Vagina (tissue), 2 donors: ENCODE results near the gene CDH13. TPM values are rescaled to one million over a fixed set of nuclear protein-coding genes. Genes with fewer than 3 reads are reported as not detected.

Experiments
- DNase-seq, 2 donors: peaks; one replicate each; pipeline ENCODE4 v3.0.0-alpha.2; 2017; ENCODE audit errors: extremely low spot score in 2 of 2
- H3K27ac ChIP-seq: fragments of 200-600 bp; sonication (generic); one replicate; pipeline ENCODE4 v1.5.1; 2019
- H3K27me3 ChIP-seq: fragments of 200-600 bp; sonication (generic); one replicate; pipeline ENCODE4 v1.5.1; 2019
- H3K36me3 ChIP-seq, 2 donors: fragments of 200-600 bp; sonication (generic); one replicate each; pipeline ENCODE4 v1.5.1; 2017 to 2019
- H3K4me1 ChIP-seq: fragments of 200-600 bp; sonication (generic); one replicate; pipeline ENCODE4 v1.5.1; 2019
- H3K4me3 ChIP-seq, 2 donors: fragments of 200-600 bp; sonication (generic); 1 replicate in 1 of 2; 2 replicates in 1 of 2; pipeline ENCODE4 v1.5.1; 2016 to 2019
- H3K9me3 ChIP-seq: fragments of 200-600 bp; sonication (generic); one replicate; pipeline ENCODE4 v1.5.1; 2019
- POLR2A ChIP-seq, 2 donors: fragments of 450-650 bp; IDR thresholded peaks; one replicate each; pipeline ENCODE4 v1.6.1; 2017; ENCODE audit warnings: antibody characterized with exemption in 2 of 2, mild to moderate bottlenecking in 2 of 2, moderate library complexity in 2 of 2
- POLR2AphosphoS5 ChIP-seq, 2 donors: sonication (generic); formaldehyde crosslinking; IDR thresholded peaks; one replicate each; pipeline ENCODE4 v1.9.0; 2017; ENCODE audit warnings: antibody characterized with exemption in 2 of 2, mild to moderate bottlenecking in 2 of 2, low read depth in 1 of 2; ENCODE audit not compliant: insufficient read depth in 1 of 2
- intact Hi-C: fragments of 100-400 bp; cut with DNase I; formaldehyde crosslinking; loops from one replicate; pipeline ENCODE4 v1.15.1; 2023
- total RNA-seq: library from RNA; depleted of rRNA; stranded (reverse); fragments of >200 nt; gene quantifications from one replicate; pipeline ENCODE4 v1.2.3, GENCODE V29; 2016
- TF ChIP-seq, protein P1 (sequence below), 3 experiments: fragments of 450-650 bp in 2 of 3; fragments of 200-600 bp in 1 of 3; sonication (generic) in 1 of 3; IDR thresholded peaks; one replicate each; pipeline ENCODE4 v1.5.1; 2017 to 2019; ENCODE audit warnings: antibody characterized with exemption in 3 of 3, mild to moderate bottlenecking in 2 of 3, moderate library complexity in 2 of 3

Gene CDH13
- total RNA-seq, 1 donor from 2014 or later = 123 TPM

GRCh38 chr16:82660075-82660645, 33.4 kb downstream of the CDH13 start:
- H3K4me1 ChIP-seq = peaks cover 5% of the 10 kb centered on the region
- TF ChIP-seq POLR2AphosphoS5 (IDR thresholded peaks at IDR 0.05; ENCODE audit: insufficient read depth in 1 of 2, low read depth in 1 of 2) = no peak
- TF ChIP-seq POLR2A (IDR thresholded peaks at IDR 0.05) = no peak
- TF ChIP-seq, protein P1, sequence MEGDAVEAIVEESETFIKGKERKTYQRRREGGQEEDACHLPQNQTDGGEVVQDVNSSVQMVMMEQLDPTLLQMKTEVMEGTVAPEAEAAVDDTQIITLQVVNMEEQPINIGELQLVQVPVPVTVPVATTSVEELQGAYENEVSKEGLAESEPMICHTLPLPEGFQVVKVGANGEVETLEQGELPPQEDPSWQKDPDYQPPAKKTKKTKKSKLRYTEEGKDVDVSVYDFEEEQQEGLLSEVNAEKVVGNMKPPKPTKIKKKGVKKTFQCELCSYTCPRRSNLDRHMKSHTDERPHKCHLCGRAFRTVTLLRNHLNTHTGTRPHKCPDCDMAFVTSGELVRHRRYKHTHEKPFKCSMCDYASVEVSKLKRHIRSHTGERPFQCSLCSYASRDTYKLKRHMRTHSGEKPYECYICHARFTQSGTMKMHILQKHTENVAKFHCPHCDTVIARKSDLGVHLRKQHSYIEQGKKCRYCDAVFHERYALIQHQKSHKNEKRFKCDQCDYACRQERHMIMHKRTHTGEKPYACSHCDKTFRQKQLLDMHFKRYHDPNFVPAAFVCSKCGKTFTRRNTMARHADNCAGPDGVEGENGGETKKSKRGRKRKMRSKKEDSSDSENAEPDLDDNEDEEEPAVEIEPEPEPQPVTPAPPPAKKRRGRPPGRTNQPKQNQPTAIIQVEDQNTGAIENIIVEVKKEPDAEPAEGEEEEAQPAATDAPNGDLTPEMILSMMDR (IDR thresholded peaks at IDR 0.05) = no peak

DNA sequence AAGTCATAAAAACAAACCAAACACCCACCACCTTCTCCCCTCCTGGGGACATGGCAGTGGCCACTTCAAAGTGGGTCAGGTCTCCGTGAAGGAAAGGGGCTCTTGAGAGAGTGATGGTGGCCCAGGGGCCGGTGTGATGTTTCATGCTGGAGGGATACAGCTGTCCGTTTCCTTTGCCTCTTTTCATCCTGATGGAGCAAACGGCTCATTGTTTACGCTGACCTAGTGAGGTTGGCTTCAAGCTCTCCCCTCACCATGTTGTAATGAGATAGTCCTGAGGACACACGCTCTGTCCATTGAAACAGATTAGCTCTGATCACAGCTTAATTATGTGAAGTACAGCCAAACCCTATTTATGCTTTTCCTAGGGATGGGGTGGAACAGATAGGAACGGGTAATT, 34.2 kb downstream of the CDH13 start:
- no peaks in the 10 kb centered on the region for H3K27me3 ChIP-seq
- no peaks in the 10 kb centered on the region for H3K9me3 ChIP-seq
- H3K27ac ChIP-seq = no peak overlapping the region
- H3K4me3 ChIP-seq = no peak overlapping the region
- TF ChIP-seq, protein P1 (IDR thresholded peaks at IDR 0.05) = no peak
- no peak for TF ChIP-seq POLR2A (IDR thresholded peaks at IDR 0.05)
- no peak for TF ChIP-seq POLR2AphosphoS5 (IDR thresholded peaks at IDR 0.05; ENCODE audit: insufficient read depth in 1 of 2, low read depth in 1 of 2)
- no peaks in the 10 kb centered on the region for H3K4me1 ChIP-seq
- no peak for DNase-seq
- H3K36me3 ChIP-seq = no peaks in the 10 kb centered on the region
- intact Hi-C loops = no loop called here

More at GRCh38 chr16:82660075-82660645, 33.4 kb downstream of the CDH13 start:
- Histone ChIP-seq H3K27ac (no peak overlapping the region), H3K4me3 (no peak overlapping the region), H3K9me3 (no peaks in the 10 kb centered on the region), H3K27me3 (no peaks in the 10 kb centered on the region), H3K36me3 (no peaks in the 10 kb centered on the region)
- intact Hi-C loops = no loop called here
- DNase-seq = no peak

DNA sequence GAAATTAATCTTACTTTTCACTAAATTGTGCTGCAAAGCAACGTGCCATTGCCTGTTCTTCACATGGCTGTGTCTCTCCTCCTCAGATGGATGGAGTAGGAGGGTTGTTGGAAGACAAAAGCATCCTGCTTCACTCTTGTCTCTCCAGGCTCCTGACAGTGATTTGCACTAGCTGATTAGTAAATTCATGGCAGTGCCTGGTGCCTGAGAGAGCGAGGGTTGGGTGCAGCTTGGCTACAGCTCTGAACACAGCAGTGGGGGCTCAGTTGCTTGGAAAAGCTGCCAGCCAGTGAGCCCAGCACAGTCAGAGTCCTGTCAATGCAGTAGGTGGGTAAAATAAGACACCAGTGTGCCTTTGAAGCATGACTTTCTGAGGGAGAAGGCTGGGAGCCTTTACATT, 37.4 kb downstream of the CDH13 start:
- H3K36me3 ChIP-seq = no peaks in the 10 kb centered on the region
- H3K27me3 ChIP-seq = no peaks in the 10 kb centered on the region
- no peaks in the 10 kb centered on the region for H3K9me3 ChIP-seq
- no peak overlapping the region for H3K4me3 ChIP-seq
- no peak overlapping the region for H3K27ac ChIP-seq
- intact Hi-C loops = no loop called here
- no peak for DNase-seq
- H3K4me1 ChIP-seq = no peaks in the 10 kb centered on the region
- TF ChIP-seq, protein P1 (IDR thresholded peaks at IDR 0.05) = no peak
- no peak for TF ChIP-seq POLR2A (IDR thresholded peaks at IDR 0.05)
- no peak for TF ChIP-seq POLR2AphosphoS5 (IDR thresholded peaks at IDR 0.05; ENCODE audit: insufficient read depth in 1 of 2, low read depth in 1 of 2)

GRCh38 chr16:82665025-82665424, 38.3 kb downstream of the CDH13 start:
- Histone ChIP-seq H3K4me1 (no peaks in the 10 kb centered on the region), H3K36me3 (no peaks in the 10 kb centered on the region), H3K4me3 (no peak overlapping the region), H3K9me3 (no peaks in the 10 kb centered on the region), H3K27me3 (no peaks in the 10 kb centered on the region), H3K27ac (no peak overlapping the region)
- intact Hi-C loops = no loop called here
- no peak for DNase-seq
- TF ChIP-seq POLR2AphosphoS5 (IDR thresholded peaks at IDR 0.05; ENCODE audit: insufficient read depth in 1 of 2, low read depth in 1 of 2) (no peak), POLR2A (IDR thresholded peaks at IDR 0.05) (no peak)
- TF ChIP-seq, protein P1 (IDR thresholded peaks at IDR 0.05) = no peak

GRCh38 chr16:82667437-82667836, 40.7 kb downstream of the CDH13 start:
- Histone ChIP-seq H3K4me3 (no peak overlapping the region), H3K27me3 (no peaks in the 10 kb centered on the region), H3K4me1 (no peaks in the 10 kb centered on the region), H3K36me3 (no peaks in the 10 kb centered on the region), H3K27ac (no peak overlapping the region), H3K9me3 (no peaks in the 10 kb centered on the region)
- intact Hi-C loops = no loop called here
- DNase-seq = no peak
- TF ChIP-seq, protein P1 (IDR thresholded peaks at IDR 0.05) = no peak
- TF ChIP-seq POLR2AphosphoS5 (IDR thresholded peaks at IDR 0.05; ENCODE audit: insufficient read depth in 1 of 2, low read depth in 1 of 2) (no peak), POLR2A (IDR thresholded peaks at IDR 0.05) (no peak)
